H1 (cell line): ENCODE measurements around the gene IDH3A. TPM values are rescaled to one million over a fixed set of nuclear protein-coding genes. Genes with fewer than 3 reads are reported as not detected.
A peak's percentile ranks its signal among the peaks of the same experiment; 100 is the strongest.

Experiments used
- CTCF ChIA-PET: fragments of 300-600 bp; sonication (Branson Sonifier 250); formaldehyde crosslinking; loops from one replicate; lab custom pipeline; 2021; ENCODE audit not compliant: partially characterized antibody; lab: Charles Lee
- POLR2A ChIA-PET: fragments of 300-600 bp; sonication (Branson Sonifier 250); formaldehyde crosslinking; loops from one replicate; lab custom pipeline; 2021; ENCODE audit warnings: inconsistent platforms; ENCODE audit not compliant: partially characterized antibody; lab: Charles Lee
- DNase-seq, 2 experiments: peaks; one replicate each; pipeline versions ENCODE4 v3.0.0 to v3.0.0-alpha.2; 2010 to 2022; ENCODE audit warnings: low spot score in 2 of 2, low read depth in 1 of 2, mixed read lengths in 1 of 2
- FAIRE-seq: peaks from 2 replicates; lab custom pipeline; 2011; peaks lifted over from hg19 to GRCh38; lab: Jason Lieb, UNC
- H2AFZ ChIP-seq: 2 replicates; pipeline ENCODE4 v1.8.1; 2012; ENCODE audit warnings: low read length, inconsistent platforms
- H2AK5ac ChIP-seq: 2 replicates; pipeline ENCODE4 v1.6.1; 2013; ENCODE audit warnings: low read depth, low read length
- H2BK120ac ChIP-seq: replicated peaks from 2 replicates; pipeline ENCODE3; 2013; ENCODE audit warnings: low read depth, low read length, inconsistent platforms
- H2BK12ac ChIP-seq: 2 replicates; pipeline ENCODE4 v1.6.1; 2013; ENCODE audit warnings: low read depth, low read length
- H2BK15ac ChIP-seq: 2 replicates; pipeline ENCODE4 v1.6.1; 2013; ENCODE audit warnings: low read length
- H2BK20ac ChIP-seq: 2 replicates; pipeline ENCODE4 v1.6.1; 2013; ENCODE audit warnings: low read length
- H2BK5ac ChIP-seq: 2 replicates; pipeline ENCODE4 v1.6.1; 2013; ENCODE audit warnings: low read depth, low read length
- H3K14ac ChIP-seq: 2 replicates; pipeline ENCODE4 v1.6.1; 2013; ENCODE audit warnings: inconsistent platforms; ENCODE audit not compliant: insufficient read length
- H3K18ac ChIP-seq: 2 replicates; pipeline ENCODE4 v1.6.1; 2013; ENCODE audit warnings: low read length; ENCODE audit errors: extremely low read depth
- H3K23ac ChIP-seq: 2 replicates; pipeline ENCODE4 v1.6.1; 2013; ENCODE audit warnings: inconsistent platforms; ENCODE audit not compliant: insufficient read length
- H3K23me2 ChIP-seq: 2 replicates; pipeline ENCODE4 v1.6.1; 2013; ENCODE audit warnings: low read depth, low read length
- H3K27ac ChIP-seq: 2 replicates; pipeline ENCODE4 v1.6.1; 2011; ENCODE audit warnings: low read depth, low read length, inconsistent platforms
- H3K27me3 ChIP-seq, 4 experiments: replicated peaks in 1 of 4; 1 replicate in 1 of 4; 2 replicates in 3 of 4; pipeline versions ENCODE4 v1.6.1 to v1.8.1; 2011 to 2013; ENCODE audit warnings: low read length in 3 of 4, mild to moderate bottlenecking in 3 of 4, inconsistent platforms in 2 of 4, mixed read lengths in 2 of 4, moderate library complexity in 1 of 4; ENCODE audit not compliant: control insufficient read depth in 3 of 4, insufficient read depth in 3 of 4; ENCODE audit errors: extremely low read depth in 1 of 4
- H3K36me3 ChIP-seq, 4 experiments: 2 replicates each; pipeline versions ENCODE4 v1.6.1 to v1.8.1; 2011 to 2013; ENCODE audit warnings: mild to moderate bottlenecking in 4 of 4, low read length in 3 of 4, moderate library complexity in 2 of 4, control low read depth in 1 of 4, inconsistent platforms in 1 of 4; ENCODE audit not compliant: insufficient read depth in 4 of 4, control insufficient read depth in 2 of 4
- H3K4ac ChIP-seq: replicated peaks from 2 replicates; pipeline ENCODE3; 2013; ENCODE audit warnings: low read length, low read depth, mixed read lengths, inconsistent platforms; ENCODE audit not compliant: insufficient read length
- H3K4me1 ChIP-seq, 4 experiments: replicated peaks in 1 of 4; 1 replicate in 1 of 4; 2 replicates in 3 of 4; pipeline versions ENCODE4 v1.6.1 to v1.8.1; 2011 to 2013; ENCODE audit warnings: low read length in 3 of 4, inconsistent platforms in 2 of 4, mixed read lengths in 1 of 4; ENCODE audit not compliant: insufficient read depth in 4 of 4, control insufficient read depth in 3 of 4
- H3K4me2 ChIP-seq, 2 experiments: 2 replicates each; pipeline versions ENCODE4 v1.6.1 to v1.8.1; 2011 to 2013; ENCODE audit warnings: low read depth in 2 of 2, low read length in 2 of 2, control low read depth in 1 of 2, inconsistent platforms in 1 of 2, mild to moderate bottlenecking in 1 of 2; ENCODE audit not compliant: insufficient read depth in 1 of 2
- H3K4me3 ChIP-seq, 4 experiments: fragments of 200-600, 300-600 bp in 1 of 4; sonication (generic), shearing (Covaris generic), sonication (Bioruptor Twin) in 1 of 4; 2 replicates each; pipeline versions ENCODE4 v1.5.1 to v1.8.1; 2011 to 2016; ENCODE audit warnings: low read length in 4 of 4, low read depth in 3 of 4, control low read depth in 2 of 4, inconsistent platforms in 2 of 4, mild to moderate bottlenecking in 2 of 4, mixed read lengths in 1 of 4, moderate library complexity in 1 of 4; ENCODE audit not compliant: insufficient read depth in 2 of 4; ENCODE audit errors: extremely low read depth in 1 of 4
- H3K56ac ChIP-seq: replicated peaks from 2 replicates; pipeline ENCODE3; 2013; ENCODE audit warnings: low read depth, mild to moderate bottlenecking, mixed read lengths, low read length, inconsistent platforms; ENCODE audit not compliant: insufficient read length
- H3K79me1 ChIP-seq: 2 replicates; pipeline ENCODE4 v1.6.1; 2013; ENCODE audit warnings: low read depth, low read length, control low read depth
- H3K79me2 ChIP-seq, 2 experiments: 2 replicates each; pipeline versions ENCODE4 v1.6.1 to v1.8.1; 2012 to 2013; ENCODE audit warnings: low read length in 2 of 2, mild to moderate bottlenecking in 2 of 2, inconsistent platforms in 1 of 2; ENCODE audit not compliant: insufficient read depth in 2 of 2, control insufficient read depth in 1 of 2
- H3K9ac ChIP-seq, 4 experiments: replicated peaks in 1 of 4; 1 replicate in 1 of 4; 2 replicates in 3 of 4; pipeline versions ENCODE4 v1.6.1 to v1.8.1; 2011 to 2013; ENCODE audit warnings: low read depth in 3 of 4, low read length in 3 of 4, control low read depth in 2 of 4, mild to moderate bottlenecking in 2 of 4, moderate library complexity in 2 of 4, inconsistent platforms in 1 of 4; ENCODE audit errors: extremely low read depth in 1 of 4
- H3K9me3 ChIP-seq, 2 experiments: 2 replicates each; pipeline versions ENCODE4 v1.6.1 to v1.8.1; 2012 to 2013; ENCODE audit warnings: mild to moderate bottlenecking in 2 of 2, moderate library complexity in 2 of 2, control low read depth in 1 of 2, inconsistent platforms in 1 of 2, low read depth in 1 of 2, low read length in 1 of 2, mixed read lengths in 1 of 2; ENCODE audit not compliant: insufficient read depth in 2 of 2
- H4K20me1 ChIP-seq, 2 experiments: replicated peaks in 1 of 2; 2 replicates each; pipeline versions ENCODE3 to v1.8.1; 2011 to 2013; ENCODE audit warnings: inconsistent platforms in 2 of 2, low read length in 2 of 2, mild to moderate bottlenecking in 1 of 2; ENCODE audit not compliant: insufficient read depth in 2 of 2, control insufficient read depth in 1 of 2
- H4K5ac ChIP-seq: 2 replicates; pipeline ENCODE4 v1.6.1; 2013; ENCODE audit warnings: low read length, low read depth, mixed read lengths, inconsistent platforms; ENCODE audit not compliant: insufficient read length
- H4K8ac ChIP-seq: 2 replicates; pipeline ENCODE4 v1.8.0; 2013; ENCODE audit warnings: mild to moderate bottlenecking, moderate library complexity, low read length, inconsistent platforms; ENCODE audit not compliant: insufficient read depth; ENCODE audit errors: extremely low read depth
- H4K91ac ChIP-seq: replicated peaks from 2 replicates; pipeline ENCODE3; 2013; ENCODE audit warnings: low read length, mixed read lengths, inconsistent platforms; ENCODE audit not compliant: insufficient read length
- BRCA1 ChIP-seq: IDR thresholded peaks from 2 replicates; pipeline ENCODE4 v1.6.1; 2012; ENCODE audit warnings: low read depth, low read length, improper control_type of control experiment
- CHD2 ChIP-seq: IDR thresholded peaks from 2 replicates; pipeline ENCODE4 v1.6.1; 2012; ENCODE audit warnings: low read length, improper control_type of control experiment
- CREB1 ChIP-seq: IDR thresholded peaks from 2 replicates; pipeline ENCODE4 v1.6.1; 2012; ENCODE audit warnings: inconsistent platforms
- CTBP2 ChIP-seq: IDR thresholded peaks from 2 replicates; pipeline ENCODE4 v1.7.0; 2011; ENCODE audit warnings: borderline replicate concordance, mild to moderate bottlenecking, moderate library complexity, mixed read lengths, low read length; ENCODE audit not compliant: insufficient read depth, insufficient read length
- EGR1 ChIP-seq: IDR thresholded peaks from 2 replicates; pipeline ENCODE4 v1.6.1; 2011; ENCODE audit warnings: low read depth, low read length, borderline replicate concordance
- GABPA ChIP-seq: IDR thresholded peaks from 2 replicates; pipeline ENCODE4 v1.6.1; 2011; ENCODE audit warnings: mild to moderate bottlenecking, low read length, moderate library complexity, borderline replicate concordance; ENCODE audit not compliant: insufficient read depth
- HDAC2 ChIP-seq, 2 experiments: fragments of 300-600 bp in 1 of 2; sonication (generic) in 1 of 2; IDR thresholded peaks; 2 replicates each; pipeline ENCODE4 v1.6.1; 2011 to 2012; ENCODE audit warnings: low read depth in 2 of 2, low read length in 2 of 2, mild to moderate bottlenecking in 2 of 2, moderate library complexity in 2 of 2, borderline replicate concordance in 1 of 2, inconsistent platforms in 1 of 2
- HDAC6 ChIP-seq: IDR thresholded peaks from one replicate; pipeline ENCODE4 v1.7.1; 2012; ENCODE audit warnings: low read depth, mild to moderate bottlenecking, inconsistent platforms, low read length, moderate library complexity
- POU5F1 ChIP-seq: IDR thresholded peaks from 2 replicates; pipeline ENCODE4 v1.6.1; 2011; ENCODE audit warnings: low read depth, mild to moderate bottlenecking, low read length, moderate library complexity
- SIN3A ChIP-seq, 2 experiments: IDR thresholded peaks in 1 of 2; conservative IDR thresholded peaks in 1 of 2; 2 replicates each; pipeline ENCODE4 v1.6.1; 2011 to 2012; ENCODE audit warnings: low read length in 2 of 2, improper control_type of control experiment in 1 of 2, low read depth in 1 of 2, mild to moderate bottlenecking in 1 of 2
- SRF ChIP-seq: IDR thresholded peaks from 2 replicates; pipeline ENCODE4 v1.6.1; 2011; ENCODE audit warnings: mild to moderate bottlenecking, low read depth, low read length, moderate library complexity
- WGBS, 2 experiments: shearing (Covaris generic) in 1 of 2; methylation state at CpG; one replicate each; pipeline versions ENCODE4 v1.1.6 to v1.1.7; 2013 to 2015; ENCODE audit warnings: low lambda C conversion rate in 2 of 2, mixed read lengths in 2 of 2, inconsistent platforms in 1 of 2, low coverage in 1 of 2, missing lambda C conversion rate in 1 of 2; ENCODE audit not compliant: insufficient replicate concordance in 2 of 2, insufficient coverage in 1 of 2, insufficient read length in 1 of 2; ENCODE audit errors: extremely low coverage in 1 of 2, missing lambda C conversion rate in 1 of 2; 5-methylcytosine and 5-hydroxymethylcytosine counted together
- polyA plus RNA-seq, 7 experiments: library from polyadenylated mRNA; depleted of rRNA in 3 of 7; stranded (reverse) in 5 of 7; unstranded in 2 of 7; fragments of >200 nt in 5 of 7; fragments of 200-250 nt in 2 of 7; gene quantifications; 1 replicate in 5 of 7; 2 replicates in 1 of 7; 4 replicates in 1 of 7; pipeline versions ENCODE4 v1.2.1 to v1.2.3, GENCODE V29; 2011 to 2013; ENCODE audit warnings: missing spikeins in 2 of 7, mixed read lengths in 2 of 7
- total RNA-seq: library from RNA; stranded (reverse); fragmentation: NEBNext Ultra II Directional; extraction: Animal tissue kit (Norgen Biotek cat#: 25700); gene quantifications from 2 replicates; pipeline ENCODE4 v1.2.1, GENCODE V29; 2021

Gene IDH3A
- total and polyA plus RNA-seq, 2 of the 8 experiments (the other 6 are each of a cell fraction or from before 2014, with no cell fraction given), result 23.4 to 36.8 TPM

DNA sequence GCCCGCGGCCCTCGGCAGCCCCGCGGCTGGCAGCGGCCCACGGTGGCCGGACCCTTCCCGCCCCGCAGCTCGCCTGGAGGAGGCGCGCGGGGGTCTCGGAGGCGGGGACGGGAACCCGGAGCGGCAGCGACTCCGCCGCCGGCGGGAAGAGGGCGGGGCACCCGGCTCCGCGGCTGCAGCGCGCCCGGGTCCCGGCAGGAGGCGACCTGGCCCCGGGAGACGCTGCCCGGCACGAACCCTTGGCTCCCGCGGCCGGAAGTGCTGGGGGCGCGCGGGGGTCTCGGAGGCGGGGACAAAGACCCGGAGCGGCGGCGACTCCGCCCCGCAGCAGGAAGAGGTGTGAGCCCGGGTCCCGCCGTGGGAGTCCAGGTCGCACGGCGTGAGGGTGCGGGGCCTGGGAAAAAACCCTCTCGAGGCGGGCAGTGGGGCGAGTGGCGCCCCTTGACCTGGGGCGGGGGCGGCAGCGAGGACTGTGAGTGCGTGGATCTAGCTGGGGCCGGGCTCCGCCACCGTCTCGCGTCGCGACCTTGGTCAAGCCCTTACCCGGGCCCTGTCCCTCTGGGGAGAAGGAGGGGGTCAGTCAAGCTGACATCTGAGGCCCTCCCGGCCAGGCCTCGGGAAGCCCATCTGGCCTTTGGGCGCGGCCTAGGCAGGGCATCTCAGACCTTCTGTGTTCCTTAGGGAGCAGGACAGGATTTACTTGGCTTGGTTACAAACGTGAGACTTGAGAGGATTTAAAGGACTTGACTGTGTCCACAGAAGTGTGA, 17.7 kb upstream of the IDH3A start, which contains the start of gene CIB2:
TSS of gene CIB2 (minus strand) at position 151 of the 767 bp plus-strand sequence. CDS start 230 bp downstream, outside the sequence.
- peak within 1 kb of the TSS; percentile 66 to 81 (median 80) for H3K4me3 ChIP-seq
- H3K79me1 ChIP-seq, result peaks cover 8% of the 10 kb centered on the region
- H3K9me3 ChIP-seq, result no peaks in the 10 kb centered on the region
- CTCF ChIA-PET, result interaction anchor here (0.6 to 6.8 kb wide), 25 partner anchors 10 to 1979 kb away, joined by 3 to 64 read pairs (median 4); no protein-coding TSS in a partner anchor
- 0% methylated on average over 19 of the region's 79 CpGs; no CpG with 5 or more reads in 1 of the 2 experiments for WGBS, 2 experiments
- H3K4me1 ChIP-seq, result peaks cover 0 to 21% (median 14%) of the 10 kb centered on the region in 4 experiments; a peak in 6 of 7 replicates
- peak within 1 kb of the TSS; percentile 78 for H3K18ac ChIP-seq
- H3K4me2 ChIP-seq, result peak within 1 kb of the TSS; percentile 83 to 88
- peak within 1 kb of the TSS; percentile 71 for H4K5ac ChIP-seq
- FAIRE-seq (no peak), DNase-seq (peak in 1 of 2 experiments; percentile 91)
- peak within 1 kb of the TSS; percentile 86 for H3K23ac ChIP-seq
- H2BK20ac ChIP-seq, result no peak within 1 kb of the TSS
- peaks cover 10% of the 10 kb centered on the region for H3K23me2 ChIP-seq
- H4K91ac ChIP-seq, result peak within 1 kb of the TSS; percentile 58
- peak within 1 kb of the TSS; percentile 84 for H4K8ac ChIP-seq
- H2BK12ac ChIP-seq, result no peak within 1 kb of the TSS; the same call in 1 of the 2 replicates
- H3K27ac ChIP-seq, result no peak within 1 kb of the TSS
- POLR2A ChIA-PET, result interaction anchor here (0.8 to 1.7 kb wide), 2 partner anchors 8 to 9 kb away, joined by 3 to 7 read pairs; no protein-coding TSS in a partner anchor
- H2BK15ac ChIP-seq, result peak within 1 kb of the TSS; percentile 81; the same call in 1 of the 2 replicates
- no peaks in the 10 kb centered on the region; a peak in 1 of 7 replicates for H3K27me3 ChIP-seq
- H3K79me2 ChIP-seq, result no peaks in the 10 kb centered on the region
- H2BK5ac ChIP-seq, result peak within 1 kb of the TSS; percentile 60; the same call in 1 of the 2 replicates
- peak within 1 kb of the TSS; percentile 81 for H2AFZ ChIP-seq
- H3K36me3 ChIP-seq, result no peaks in the 10 kb centered on the region
- peak within 1 kb of the TSS; percentile 51 to 71 (median 66) for H3K9ac ChIP-seq
- peak within 1 kb of the TSS; percentile 69 for H3K14ac ChIP-seq
- no peak within 1 kb of the TSS for H2BK120ac ChIP-seq
- H3K56ac ChIP-seq, result peak within 1 kb of the TSS; percentile 14
- H2AK5ac ChIP-seq, result no peak within 1 kb of the TSS
- H4K20me1 ChIP-seq, result no peaks in the 10 kb centered on the region
- peak within 1 kb of the TSS; percentile 32 for H3K4ac ChIP-seq
- TF ChIP-seq HDAC2 (IDR thresholded peaks at IDR 0.05; ENCODE audit: borderline replicate concordance in 1 of 2, low read depth in 2 of 2, low read length in 2 of 2), result no peak
- TF ChIP-seq CREB1, result no peak
- no peak for TF ChIP-seq BRCA1
- TF ChIP-seq POU5F1, result no peak
- peak in 1 of 2 experiments; percentile 23; a peak in 1 of 4 replicates for TF ChIP-seq SIN3A (conservative IDR thresholded peaks at IDR 0.05 in 1 of 2, IDR thresholded peaks at IDR 0.05 in 1 of 2; ENCODE audit: low read depth in 1 of 2, low read length in 2 of 2)
- no peak; the same call in 1 of the 2 replicates for TF ChIP-seq EGR1
- TF ChIP-seq CHD2, result no peak
- TF ChIP-seq CTBP2, result no peak
- TF ChIP-seq HDAC6, result no peak
- TF ChIP-seq GABPA, result peak; percentile 61; the same call in 1 of the 2 replicates
- TF ChIP-seq SRF, result no peak
